Measurements from ENCODE around the gene CDSN.

GRCh38 chr6:31168606-31169005 lies 48.4 kb upstream of the CDSN start:
- TF ChIP-seq, protein P1, sequence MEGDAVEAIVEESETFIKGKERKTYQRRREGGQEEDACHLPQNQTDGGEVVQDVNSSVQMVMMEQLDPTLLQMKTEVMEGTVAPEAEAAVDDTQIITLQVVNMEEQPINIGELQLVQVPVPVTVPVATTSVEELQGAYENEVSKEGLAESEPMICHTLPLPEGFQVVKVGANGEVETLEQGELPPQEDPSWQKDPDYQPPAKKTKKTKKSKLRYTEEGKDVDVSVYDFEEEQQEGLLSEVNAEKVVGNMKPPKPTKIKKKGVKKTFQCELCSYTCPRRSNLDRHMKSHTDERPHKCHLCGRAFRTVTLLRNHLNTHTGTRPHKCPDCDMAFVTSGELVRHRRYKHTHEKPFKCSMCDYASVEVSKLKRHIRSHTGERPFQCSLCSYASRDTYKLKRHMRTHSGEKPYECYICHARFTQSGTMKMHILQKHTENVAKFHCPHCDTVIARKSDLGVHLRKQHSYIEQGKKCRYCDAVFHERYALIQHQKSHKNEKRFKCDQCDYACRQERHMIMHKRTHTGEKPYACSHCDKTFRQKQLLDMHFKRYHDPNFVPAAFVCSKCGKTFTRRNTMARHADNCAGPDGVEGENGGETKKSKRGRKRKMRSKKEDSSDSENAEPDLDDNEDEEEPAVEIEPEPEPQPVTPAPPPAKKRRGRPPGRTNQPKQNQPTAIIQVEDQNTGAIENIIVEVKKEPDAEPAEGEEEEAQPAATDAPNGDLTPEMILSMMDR (IDR thresholded peaks at IDR 0.05): no peak
- no peak for TF ChIP-seq POLR2A (IDR thresholded peaks at IDR 0.05)
